ENCODE results near the gene SCUBE2.

GRCh38 chr11:9138612-9139579, 47.5 kb upstream of the SCUBE2 start:
- TF ChIP-seq EP300 (IDR thresholded peaks at IDR 0.05; ENCODE audit: borderline replicate concordance in 1 of 2, low read depth in 1 of 2, low read length in 1 of 2) (no peak), PBX3 (IDR thresholded peaks at IDR 0.05) (peak; percentile 26; the same call in 1 of the 2 replicates), CTCF (IDR thresholded peaks at IDR 0.05) (no peak), RAD21 (IDR thresholded peaks at IDR 0.05; ENCODE audit: low read length) (no peak), YY1 (IDR thresholded peaks at IDR 0.05; ENCODE audit: low read depth) (no peak), TEAD4 (IDR thresholded peaks at IDR 0.05; ENCODE audit: borderline replicate concordance, insufficient read depth) (no peak), MXI1 (IDR thresholded peaks at IDR 0.05; ENCODE audit: low read depth, low read length) (no peak), CHD2 (IDR thresholded peaks at IDR 0.05; ENCODE audit: low read length, partially characterized antibody) (no peak), MAX (IDR thresholded peaks at IDR 0.05; ENCODE audit: low read depth) (0 out of 2 replicates have a peak, but pooled peaks have one; percentile 59), POLR2AphosphoS5 (IDR thresholded peaks at IDR 0.05; ENCODE audit: low read depth, low read length) (no peak; the same call in 1 of the 2 replicates), USF2 (IDR thresholded peaks at IDR 0.05; ENCODE audit: borderline replicate concordance, low read depth, low read length) (no peak)

Data from SK-N-SH (cell line).